HG03108 (cell line): ENCODE measurements around the gene TCN1.
"Not testable (repeated sequence)": the region's sequence is repeated elsewhere in the genome, so short reads cannot be mapped to it uniquely, and the experiment has no call there.

Source experiments
- ATAC-seq: cut with Tn5 transposase; IDR thresholded peaks from one replicate; pipeline ENCODE4 v1.9.1; 2021; ENCODE audit warnings: moderate library complexity; ENCODE audit not compliant: unreplicated experiment

Gene TCN1, protein sequence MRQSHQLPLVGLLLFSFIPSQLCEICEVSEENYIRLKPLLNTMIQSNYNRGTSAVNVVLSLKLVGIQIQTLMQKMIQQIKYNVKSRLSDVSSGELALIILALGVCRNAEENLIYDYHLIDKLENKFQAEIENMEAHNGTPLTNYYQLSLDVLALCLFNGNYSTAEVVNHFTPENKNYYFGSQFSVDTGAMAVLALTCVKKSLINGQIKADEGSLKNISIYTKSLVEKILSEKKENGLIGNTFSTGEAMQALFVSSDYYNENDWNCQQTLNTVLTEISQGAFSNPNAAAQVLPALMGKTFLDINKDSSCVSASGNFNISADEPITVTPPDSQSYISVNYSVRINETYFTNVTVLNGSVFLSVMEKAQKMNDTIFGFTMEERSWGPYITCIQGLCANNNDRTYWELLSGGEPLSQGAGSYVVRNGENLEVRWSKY

DNA sequence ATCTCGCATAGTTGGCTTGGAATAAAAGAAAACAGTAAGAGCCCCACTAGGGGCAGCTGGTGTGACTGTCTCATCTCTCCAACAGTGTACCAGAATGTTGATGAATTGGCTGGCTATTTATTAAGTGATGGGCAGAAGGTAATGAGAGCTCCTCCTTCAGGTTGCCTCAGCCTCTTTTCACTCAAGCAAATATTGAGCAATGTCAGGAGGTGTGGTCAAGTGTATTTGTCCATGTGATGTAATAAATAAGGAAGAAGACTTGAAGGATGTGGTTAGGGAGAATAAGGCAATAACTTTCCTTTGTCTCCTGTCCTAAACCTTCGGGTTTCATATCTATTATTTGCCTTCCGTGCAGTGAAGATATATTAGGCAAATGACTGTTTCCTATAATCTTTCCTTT, at the start of gene TCN1:
TSS of gene TCN1 (minus strand) at position 91 of the 400 bp plus-strand sequence. CDS start at position 74, 17 bp downstream.
- no peak for ATAC-seq

DNA sequence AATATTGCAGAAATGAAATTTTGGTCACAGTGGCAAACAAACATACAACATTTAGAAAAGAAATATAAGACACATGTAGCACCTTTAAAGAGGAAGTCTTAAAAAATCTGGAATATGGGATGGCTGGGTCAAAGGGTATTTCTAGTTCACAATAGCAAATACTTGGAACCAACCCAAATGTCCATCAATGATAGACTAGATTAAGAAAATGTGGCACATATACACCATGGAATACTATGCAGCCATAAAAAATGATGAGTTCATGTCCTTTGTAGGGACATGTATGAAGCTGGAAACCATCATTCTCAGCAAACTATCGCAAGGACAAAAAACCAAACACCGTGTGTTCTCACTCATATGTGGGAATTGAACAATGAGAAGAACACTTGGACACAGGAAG, 37.3 kb upstream of the TCN1 start:
- not testable (repeated sequence) for ATAC-seq

DNA sequence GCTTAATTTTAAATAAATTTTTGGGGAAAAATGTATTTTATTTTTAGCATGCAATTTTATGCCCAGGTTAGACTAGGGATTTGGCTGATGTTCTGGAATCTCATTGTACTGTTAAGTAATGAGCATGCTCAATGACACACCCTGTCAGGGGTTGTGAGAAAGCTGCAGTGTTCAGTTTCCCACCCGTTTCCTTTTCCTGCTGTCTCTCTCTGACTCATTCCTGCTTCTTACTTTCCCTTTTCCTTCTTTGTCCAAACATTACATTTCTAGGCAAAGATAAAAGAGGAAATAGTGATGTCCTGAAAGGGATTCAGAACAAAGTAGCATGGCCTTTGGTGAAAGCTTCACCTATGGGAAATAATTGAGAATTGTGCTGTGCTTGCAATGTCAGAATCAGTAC, 35.0 kb upstream of the TCN1 start:
- no peak for ATAC-seq

DNA sequence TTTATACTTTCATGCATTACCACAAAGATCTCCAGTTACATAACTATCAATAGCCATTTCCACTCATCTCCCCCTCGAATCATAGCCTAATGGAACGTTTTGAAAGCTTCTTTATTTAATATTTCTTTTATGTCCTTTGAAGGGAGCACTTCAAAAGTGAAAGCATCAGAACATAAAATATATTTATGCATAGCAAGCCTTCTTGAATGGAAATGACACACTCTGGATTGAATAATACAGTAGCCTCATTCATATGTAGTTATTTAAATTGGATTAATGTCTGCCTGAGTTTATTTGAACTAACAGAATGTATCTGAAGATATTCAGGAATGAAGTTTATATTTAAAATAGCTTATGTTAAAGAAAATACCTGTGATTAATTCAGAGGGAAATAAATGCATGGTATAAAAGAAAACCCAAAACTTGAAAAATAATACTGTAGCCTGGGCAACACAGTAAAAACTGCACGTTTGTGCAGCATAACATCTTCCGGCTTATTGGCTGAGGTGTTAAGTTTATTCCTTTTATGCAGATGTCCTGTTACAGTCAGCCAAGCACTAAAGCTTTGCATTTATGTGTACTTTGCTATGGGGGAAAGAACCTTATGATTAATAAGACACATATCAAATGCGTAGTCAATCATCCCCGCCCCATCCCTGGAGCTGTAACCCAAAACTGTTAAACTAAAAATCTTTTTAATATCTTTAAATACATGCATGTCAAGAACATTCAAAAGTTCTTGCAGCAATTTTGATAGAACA, 34.3 kb upstream of the TCN1 start:
- no peak for ATAC-seq

DNA sequence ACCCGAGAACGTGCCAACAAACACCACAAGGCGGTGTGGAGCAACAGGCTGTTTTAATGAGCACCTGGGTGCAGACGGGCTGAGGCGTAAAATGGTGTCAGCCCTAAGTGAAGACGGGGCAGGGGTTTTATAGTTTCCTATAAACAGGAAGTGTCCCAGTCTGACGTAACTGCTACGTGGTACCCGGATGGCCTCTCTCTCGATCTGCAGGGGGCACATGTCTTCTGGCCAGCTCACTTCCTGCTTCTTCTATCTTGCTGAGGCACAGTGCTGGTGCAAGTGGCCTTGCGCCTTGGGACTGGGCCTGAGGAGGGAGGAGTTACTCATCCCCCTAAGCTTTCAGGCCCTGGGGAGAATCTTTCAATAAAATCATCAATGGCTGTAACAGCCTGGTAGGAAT, 33.2 kb upstream of the TCN1 start:
- no peak for ATAC-seq

DNA sequence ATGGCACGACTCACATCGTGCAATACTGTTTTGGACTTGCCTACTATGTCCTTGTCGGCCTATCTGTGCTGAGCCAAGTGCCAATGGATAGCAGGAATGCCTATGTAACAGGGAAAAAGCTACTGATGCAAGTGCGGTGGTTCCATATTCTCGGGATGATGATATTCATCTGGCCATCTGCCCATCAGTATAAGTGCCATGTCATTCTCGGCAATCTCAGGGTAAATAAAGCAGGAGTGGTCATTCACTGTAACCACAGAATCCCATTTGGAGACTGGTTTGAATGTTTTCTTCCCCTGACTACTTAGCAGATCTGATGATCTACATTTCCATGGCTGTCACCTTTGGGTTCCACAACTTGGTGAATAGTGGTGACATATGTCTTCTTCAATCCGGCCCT, 32.4 kb upstream of the TCN1 start:
- no peak for ATAC-seq

DNA sequence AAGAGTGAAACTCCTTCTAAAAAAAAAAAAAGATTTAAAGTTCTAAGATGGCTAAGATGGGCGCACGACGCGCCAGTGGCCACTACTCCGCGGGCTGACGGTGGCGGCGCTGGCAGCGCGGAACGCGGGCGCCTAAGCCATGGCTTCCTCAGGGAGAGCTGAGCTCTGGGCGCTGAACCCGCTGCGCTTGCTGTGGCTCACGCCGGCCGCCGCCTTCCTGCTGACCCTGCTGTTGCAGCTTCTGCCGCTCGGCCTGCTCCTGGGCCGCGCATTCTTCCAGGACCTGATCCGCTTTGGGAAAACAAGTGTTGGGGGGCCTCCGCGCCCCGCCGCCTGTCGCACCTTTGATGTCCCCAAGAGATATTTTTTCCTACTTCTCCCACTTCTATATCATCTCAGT, 31.8 kb upstream of the TCN1 start:
- ATAC-seq = no peak

DNA sequence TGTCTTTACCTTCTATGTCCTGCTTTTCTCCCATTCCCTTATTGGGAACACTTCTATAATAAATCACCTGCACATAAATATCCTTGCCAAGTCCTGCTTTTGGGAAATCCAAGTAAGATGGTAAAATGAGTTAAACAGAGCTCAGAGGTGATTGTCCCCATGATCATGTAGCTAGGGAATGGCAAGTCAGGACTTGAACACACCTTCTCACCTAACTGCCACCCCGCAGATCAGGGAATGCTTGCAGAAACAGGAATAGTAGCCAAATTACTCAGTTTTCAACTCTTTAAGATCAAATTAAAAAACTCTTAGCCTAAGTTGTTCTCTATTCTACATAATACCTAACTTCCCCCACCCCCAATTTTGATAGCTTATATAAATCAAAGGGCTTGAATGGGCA, 28.3 kb upstream of the TCN1 start:
- no peak for ATAC-seq

DNA sequence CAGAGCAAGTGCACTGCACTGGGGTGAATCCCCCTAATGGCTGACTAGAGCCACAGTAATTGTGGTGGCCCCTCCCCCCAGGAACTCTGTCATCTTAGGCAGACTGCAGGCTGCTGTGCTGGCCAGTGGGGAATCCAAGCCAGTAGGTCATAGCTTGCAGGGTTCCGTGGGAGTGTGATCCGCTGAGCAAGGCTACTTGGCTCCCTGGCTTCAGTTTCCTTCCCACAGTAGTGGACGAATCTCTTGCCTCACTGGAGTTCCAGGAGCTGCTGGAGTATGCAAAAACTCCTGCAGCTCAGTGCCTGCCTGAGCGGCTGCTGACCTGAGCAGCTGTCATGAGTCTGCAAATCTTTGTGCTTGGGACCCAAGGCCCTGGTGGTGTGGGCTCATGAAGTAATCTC, 25.5 kb upstream of the TCN1 start:
- no peak for ATAC-seq

DNA sequence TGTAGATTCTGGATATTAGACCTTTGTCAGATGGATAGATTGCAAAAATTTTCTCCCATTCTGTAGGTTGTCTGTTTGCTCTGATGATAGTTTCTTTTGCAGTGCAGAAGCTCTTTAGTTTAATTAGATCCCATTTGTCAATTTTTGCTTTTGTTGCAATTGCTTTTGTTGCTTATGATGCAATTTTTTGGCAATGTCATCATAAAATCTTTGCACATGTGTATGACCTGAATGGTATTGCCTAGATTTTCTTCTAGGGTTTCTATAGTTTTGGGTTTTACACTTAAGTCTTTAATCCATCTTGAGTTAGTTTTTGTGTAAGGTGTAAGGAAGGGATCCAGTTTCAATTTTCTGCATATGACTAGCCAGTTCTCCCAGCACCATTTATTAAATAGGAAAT, 20.9 kb upstream of the TCN1 start:
- not testable (repeated sequence) for ATAC-seq

DNA sequence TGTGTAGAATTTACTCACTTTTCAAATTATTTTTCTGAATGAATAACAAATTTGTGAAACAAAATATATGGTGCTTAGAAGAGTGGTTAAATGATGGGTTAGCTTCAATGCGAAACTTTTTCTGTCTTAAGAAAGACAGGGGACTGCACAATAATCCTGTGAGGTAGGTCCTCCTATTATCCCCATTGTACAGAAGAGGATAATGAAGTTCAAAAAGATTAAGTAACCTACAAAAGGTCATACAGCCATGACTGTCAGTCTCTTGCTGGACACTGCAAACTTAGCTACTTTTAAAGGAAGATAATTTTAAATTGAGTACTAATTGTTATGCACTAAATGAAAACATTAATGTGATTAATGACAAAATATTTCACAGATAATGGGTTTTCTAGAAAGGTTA, 17.3 kb upstream of the TCN1 start:
- ATAC-seq = no peak

DNA sequence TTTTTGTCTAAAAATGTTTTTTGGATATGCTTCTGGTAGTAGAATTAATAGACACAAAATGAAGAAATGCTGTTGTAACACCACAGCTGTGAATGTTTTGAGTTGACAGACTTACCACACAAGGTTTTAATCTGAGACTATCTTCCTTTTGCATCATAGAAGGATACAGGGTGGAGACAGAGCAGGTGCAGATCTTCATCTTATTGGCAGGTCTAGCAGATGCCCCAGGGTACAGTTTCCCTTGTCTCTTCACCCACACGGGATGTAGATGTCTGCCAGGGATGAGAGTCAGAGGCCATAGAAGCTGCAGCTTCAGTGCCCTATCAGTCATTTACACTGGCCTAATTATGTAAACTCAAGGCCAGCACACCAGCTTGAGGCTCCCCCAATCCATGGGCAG, 13.3 kb upstream of the TCN1 start:
- ATAC-seq = no peak

DNA sequence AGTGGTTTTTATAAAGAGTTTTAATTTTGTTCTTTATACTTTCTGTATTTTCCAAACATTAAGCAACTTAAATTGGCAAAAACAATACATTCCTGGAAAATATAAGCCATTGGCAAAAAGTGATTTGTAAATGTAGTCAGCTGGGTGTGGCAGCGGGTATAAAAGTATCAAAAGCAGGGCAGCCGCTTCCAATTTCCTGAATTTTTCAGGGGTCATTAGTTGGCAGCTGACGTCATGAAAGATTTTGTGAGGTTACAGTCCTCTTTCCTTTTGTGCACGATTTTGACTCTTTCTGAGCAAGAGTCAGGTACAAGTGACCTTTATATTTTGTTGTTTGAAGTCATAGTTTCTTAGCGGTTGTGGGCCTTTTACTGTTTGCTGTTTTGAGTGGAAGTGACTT, 12.3 kb upstream of the TCN1 start, which contains the start of gene OOSP3:
TSS of gene OOSP3 (plus strand) at position 208 of the 400 bp plus-strand sequence. CDS start at position 235, 27 bp downstream.
- ATAC-seq = no peak

DNA sequence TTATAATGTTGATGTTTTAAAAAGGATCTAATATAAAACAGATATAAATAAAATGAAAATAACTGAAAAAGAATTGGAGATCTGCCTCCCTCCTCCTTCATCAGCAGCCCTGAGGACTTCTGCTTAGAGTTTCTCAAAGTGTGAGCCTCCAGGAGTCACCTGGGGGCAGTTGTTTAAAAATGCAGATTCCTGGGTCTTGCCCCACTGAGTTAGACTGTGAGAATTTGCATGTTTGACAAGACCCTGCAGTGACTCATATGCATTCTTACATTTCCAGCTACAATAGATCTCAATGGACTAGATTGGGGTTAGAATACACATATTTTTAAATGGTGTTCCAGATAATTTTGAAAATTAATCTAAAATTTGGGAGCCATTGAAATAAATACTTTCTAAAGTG, 11.5 kb upstream of the TCN1 start:
- no peak for ATAC-seq

DNA sequence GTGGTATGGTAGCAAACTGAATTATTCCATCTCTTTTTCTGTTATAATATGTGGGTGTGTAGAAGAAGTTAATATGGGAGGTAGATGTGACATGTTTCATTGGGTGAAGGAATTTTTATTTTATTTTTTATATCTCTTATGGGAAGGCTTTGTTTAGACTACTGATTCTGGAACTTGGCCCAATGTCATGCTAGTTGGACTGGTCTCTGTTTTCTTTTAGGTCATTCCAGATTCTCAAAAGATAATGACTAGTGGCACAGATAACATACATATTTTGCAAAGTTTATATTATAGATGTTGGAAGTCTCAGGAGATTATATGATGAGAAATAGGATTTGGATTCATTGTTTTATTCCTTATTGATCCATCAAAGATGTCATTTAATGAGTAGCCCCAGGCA, 11.0 kb upstream of the TCN1 start:
- ATAC-seq = no peak

DNA sequence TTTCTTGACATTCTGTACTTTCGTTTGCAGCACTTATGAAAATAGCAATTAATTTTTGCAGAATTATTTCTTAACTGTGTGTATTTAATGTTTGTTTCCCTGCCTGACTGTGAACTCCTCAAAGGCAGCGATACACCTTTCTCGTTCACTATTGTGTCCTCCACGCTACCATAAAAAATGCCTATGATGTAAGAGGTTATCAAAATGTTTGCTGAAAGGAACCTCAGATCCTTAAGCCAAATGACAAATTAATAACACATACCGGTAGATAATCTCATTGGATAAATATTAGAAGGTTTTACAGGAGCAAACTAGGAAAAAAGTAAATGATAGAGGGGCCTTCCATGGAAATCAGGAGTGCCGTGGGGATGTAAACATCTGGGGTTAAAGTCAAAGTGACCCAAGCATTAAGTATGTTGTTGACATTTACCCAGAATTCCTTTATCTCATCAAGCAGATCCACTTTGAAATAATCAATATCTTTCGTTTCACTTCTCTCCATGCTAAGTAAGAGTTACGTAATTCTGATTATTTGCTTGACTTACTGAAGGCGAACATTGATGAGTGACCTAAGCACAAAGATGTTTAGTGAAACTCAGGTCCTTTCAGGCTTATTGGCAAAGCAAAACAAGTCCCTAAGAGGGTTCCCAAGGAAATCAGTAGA, 9.7 kb upstream of the TCN1 start:
- no peak for ATAC-seq

DNA sequence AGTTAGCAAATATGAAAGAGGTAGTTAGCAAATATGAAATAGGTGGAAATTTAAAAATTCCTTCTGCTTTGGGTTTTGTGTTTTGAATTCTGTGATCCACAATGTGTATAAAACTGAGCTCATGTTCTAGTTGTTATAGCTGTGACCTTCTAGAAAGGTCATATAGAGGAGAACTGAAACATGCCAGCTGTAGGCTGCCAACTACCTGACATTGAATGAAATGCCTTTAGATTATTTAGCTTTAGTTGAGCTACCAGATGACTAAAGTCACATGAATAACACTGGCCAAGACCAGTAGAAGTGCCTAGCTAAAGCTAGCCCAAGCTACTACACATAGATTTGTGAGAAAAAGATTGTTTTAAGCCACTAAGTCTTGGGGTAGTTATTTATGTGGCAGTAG, 5.8 kb upstream of the TCN1 start:
- ATAC-seq = no peak

DNA sequence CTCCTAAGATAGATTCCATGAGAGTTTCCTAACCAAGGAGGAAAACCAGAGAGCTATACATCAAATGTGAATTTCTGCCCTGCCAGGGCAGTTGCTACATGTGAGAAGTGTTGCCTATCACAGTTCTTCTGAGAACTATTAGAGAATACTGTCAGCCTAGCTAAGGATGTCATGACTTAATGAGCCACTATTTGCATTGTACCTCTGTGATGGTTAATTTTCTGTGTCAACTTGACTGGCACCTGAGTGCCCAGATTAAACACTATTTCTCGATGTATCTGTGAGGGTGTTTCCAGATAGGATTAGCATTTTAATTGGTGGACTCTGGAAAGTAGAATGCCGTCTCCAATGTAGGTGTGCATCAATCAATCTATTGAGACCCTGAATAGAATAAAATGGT, 1.7 kb upstream of the TCN1 start:
- no peak for ATAC-seq

DNA sequence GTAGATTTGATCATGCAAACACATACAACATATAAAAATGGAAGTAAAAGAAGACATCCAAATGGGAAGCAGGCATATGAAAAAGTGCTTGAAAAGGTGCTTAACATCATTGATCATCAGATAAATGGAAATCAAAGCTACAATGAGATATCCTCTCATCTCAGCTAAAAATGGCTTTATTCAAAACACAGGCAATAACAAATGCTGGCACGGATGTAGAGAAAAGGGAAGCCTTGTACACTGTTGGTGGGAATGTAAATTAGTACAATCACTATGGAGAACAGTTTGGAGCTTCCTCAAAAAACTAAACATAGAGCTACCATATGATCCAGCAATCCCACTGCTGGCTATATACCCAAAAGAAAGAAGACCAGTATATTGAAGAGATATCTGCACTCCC, 549 bp upstream of the TCN1 start:
- ATAC-seq = no peak

DNA sequence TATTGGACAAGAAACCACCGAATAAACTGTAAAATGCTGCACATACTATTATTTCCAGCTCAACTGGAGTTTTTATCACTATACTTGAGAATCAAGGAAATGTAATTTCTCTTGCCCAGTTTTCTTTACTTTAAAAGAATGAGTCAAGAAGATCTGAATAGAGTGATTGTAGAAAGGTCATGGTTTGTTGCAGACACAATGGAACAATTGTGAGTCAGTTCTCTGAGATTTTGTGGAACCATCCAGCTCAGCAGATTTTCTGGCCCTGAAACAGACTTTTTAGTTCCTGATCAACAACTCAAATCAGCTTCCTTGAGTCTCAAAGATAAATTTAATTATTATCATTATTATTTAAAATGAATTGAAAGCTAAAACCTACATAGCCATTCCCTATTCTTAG, 1.3 kb downstream of the TCN1 start:
- ATAC-seq = no peak

DNA sequence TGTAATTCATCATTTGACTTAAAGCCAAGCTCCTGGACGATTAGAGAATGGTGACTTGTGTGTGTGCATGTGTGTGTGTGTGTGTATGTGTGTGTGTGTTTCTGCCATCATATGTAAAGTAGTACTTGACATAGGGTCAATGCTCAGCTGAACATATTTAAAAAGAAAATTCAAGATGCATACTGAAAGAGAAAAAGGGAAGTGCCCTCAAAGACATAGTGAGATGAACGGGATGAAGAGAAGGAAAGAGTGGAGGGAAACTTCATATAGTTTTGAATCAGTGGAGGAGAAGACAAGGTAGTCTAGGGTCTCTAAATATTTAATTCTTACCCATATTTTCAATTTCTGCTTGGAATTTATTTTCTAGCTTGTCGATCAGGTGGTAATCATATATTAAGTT, 4.0 kb downstream of the TCN1 start:
- ATAC-seq = no peak

DNA sequence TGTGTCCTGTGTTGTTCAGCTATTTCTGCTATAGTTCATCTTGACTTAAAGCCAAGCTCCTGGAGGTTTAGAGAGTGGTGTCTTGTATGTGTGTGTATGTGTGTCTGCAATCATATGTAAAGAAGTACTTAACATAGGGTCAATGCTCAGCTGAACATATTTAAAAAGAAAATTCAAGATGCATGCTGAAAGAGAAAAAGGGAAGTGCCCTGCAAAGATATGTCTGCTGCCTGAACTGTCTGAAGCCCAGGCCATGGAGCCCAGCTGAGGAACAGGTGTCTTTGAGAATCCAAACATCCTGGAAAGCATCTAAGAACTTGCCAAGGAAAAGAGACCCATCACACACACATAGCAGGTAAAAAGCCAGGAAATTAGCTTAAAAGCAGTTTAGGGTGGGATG, 6.6 kb downstream of the TCN1 start:
- ATAC-seq = no peak
